Mesendoderm (in vitro differentiated cells): ENCODE data around the gene RNF121.

ENCODE experiments used
- DNase-seq: peaks from one replicate; pipeline ENCODE4 v3.0.0; 2013
- H2AK5ac ChIP-seq: 2 replicates; pipeline ENCODE4 v1.6.1; 2013; ENCODE audit warnings: low read length, inconsistent platforms
- H2BK120ac ChIP-seq: 2 replicates; pipeline ENCODE4 v1.6.1; 2013; ENCODE audit warnings: low read depth, mild to moderate bottlenecking, low read length, moderate library complexity, mixed read lengths
- H2BK15ac ChIP-seq: replicated peaks from 2 replicates; pipeline ENCODE4 v1.6.1; 2013; ENCODE audit warnings: low read depth, mild to moderate bottlenecking, moderate library complexity
- H2BK5ac ChIP-seq: 2 replicates; pipeline ENCODE4 v1.6.1; 2013; ENCODE audit warnings: low read length, inconsistent platforms
- H3K18ac ChIP-seq: 2 replicates; pipeline ENCODE4 v1.6.1; 2013; ENCODE audit warnings: mild to moderate bottlenecking, low read length, mixed read lengths
- H3K23ac ChIP-seq: one replicate; pipeline ENCODE4 v1.6.1; 2013; ENCODE audit warnings: low read length
- H3K27ac ChIP-seq: 2 replicates; pipeline ENCODE4 v1.5.1; 2013; ENCODE audit warnings: low read depth, mild to moderate bottlenecking, inconsistent platforms, low read length, moderate library complexity
- H3K27me3 ChIP-seq: 2 replicates; pipeline ENCODE4 v1.6.1; 2013; ENCODE audit warnings: low read length, control low read depth, mild to moderate bottlenecking, inconsistent platforms; ENCODE audit not compliant: insufficient read depth, poor library complexity
- H3K36me3 ChIP-seq: 2 replicates; pipeline ENCODE4 v1.6.1; 2013; ENCODE audit warnings: low read length, inconsistent platforms; ENCODE audit not compliant: control insufficient read depth, insufficient read depth
- H3K4ac ChIP-seq: one replicate; pipeline ENCODE4 v1.6.1; 2013; ENCODE audit warnings: low read depth, mild to moderate bottlenecking, low read length, moderate library complexity
- H3K4me1 ChIP-seq: 2 replicates; pipeline ENCODE4 v1.6.1; 2013; ENCODE audit warnings: low read depth, low read length, inconsistent platforms; ENCODE audit not compliant: control insufficient read depth
- H3K4me2 ChIP-seq: 2 replicates; pipeline ENCODE4 v1.6.1; 2013; ENCODE audit warnings: low read length
- H3K4me3 ChIP-seq: 2 replicates; pipeline ENCODE4 v1.5.1; 2013; ENCODE audit warnings: mild to moderate bottlenecking, low read length
- H3K56ac ChIP-seq: one replicate; pipeline ENCODE4 v1.6.1; 2013; ENCODE audit warnings: low read length
- H3K79me1 ChIP-seq: 2 replicates; pipeline ENCODE4 v1.6.1; 2013; ENCODE audit warnings: low read length, inconsistent platforms
- H3K79me2 ChIP-seq: 2 replicates; pipeline ENCODE4 v1.6.1; 2013; ENCODE audit warnings: mild to moderate bottlenecking, low read length; ENCODE audit not compliant: control insufficient read depth, insufficient read depth
- H3K9ac ChIP-seq: 2 replicates; pipeline ENCODE4 v1.6.1; 2013; ENCODE audit warnings: low read length, inconsistent platforms
- H4K5ac ChIP-seq: one replicate; pipeline ENCODE4 v1.6.1; 2013; ENCODE audit warnings: low read length
- H4K8ac ChIP-seq: one replicate; pipeline ENCODE4 v1.6.1; 2013; ENCODE audit warnings: low read depth, mild to moderate bottlenecking, control low read depth, low read length, moderate library complexity
- WGBS: extraction: QIAGEN DNeasy Blood & Tissue Kit; methylation state at CpG from one replicate; pipeline ENCODE4 v1.1.7; 2013; ENCODE audit warnings: low lambda C conversion rate, missing lambda C conversion rate; ENCODE audit not compliant: insufficient coverage; ENCODE audit errors: extremely low coverage; 5-methylcytosine and 5-hydroxymethylcytosine counted together

Gene RNF121

GRCh38 chr11:71948314-71949027 lies 19.6 kb downstream of the RNF121 start:
- Histone ChIP-seq H3K56ac (no peak overlapping the region), H3K9ac (no peak overlapping the region), H2BK5ac (no peak overlapping the region), H3K18ac (no peak overlapping the region), H3K27ac (no peak overlapping the region), H3K36me3 (no peaks in the 10 kb centered on the region), H4K8ac (no peak overlapping the region), H2AK5ac (no peak overlapping the region), H4K5ac (no peak overlapping the region), H3K4me3 (no peak overlapping the region), H3K4me1 (no peaks in the 10 kb centered on the region), H2BK120ac (no peak overlapping the region), H2BK15ac (no peak overlapping the region), H3K79me2 (peaks cover 8% of the 10 kb centered on the region), H3K79me1 (peaks cover 13% of the 10 kb centered on the region), H3K27me3 (no peaks in the 10 kb centered on the region), H3K4ac (no peak overlapping the region), H3K4me2 (no peak overlapping the region), H3K23ac (no peak overlapping the region)
- DNase-seq = no peak
- no CpG with 5 or more reads among the region's 7 CpGs for WGBS

- H3K23ac ChIP-seq = no peak overlapping the region
- no peak overlapping the region for H3K18ac ChIP-seq
- no peak overlapping the region for H4K5ac ChIP-seq
- no peak overlapping the region for H3K4ac ChIP-seq
- peaks cover 13% of the 10 kb centered on the region for H3K79me1 ChIP-seq
- H2BK15ac ChIP-seq = no peak overlapping the region
- WGBS = no CpG with 5 or more reads among the region's 6 CpGs
- no peaks in the 10 kb centered on the region for H3K36me3 ChIP-seq
- H2BK120ac ChIP-seq = no peak overlapping the region
- H3K27me3 ChIP-seq = no peaks in the 10 kb centered on the region
- H2BK5ac ChIP-seq = no peak overlapping the region
- H3K4me1 ChIP-seq = no peaks in the 10 kb centered on the region
- peaks cover 6% of the 10 kb centered on the region for H3K79me2 ChIP-seq
- no peak overlapping the region for H4K8ac ChIP-seq
- no peak for DNase-seq
- H3K9ac ChIP-seq = no peak overlapping the region
- H2AK5ac ChIP-seq = no peak overlapping the region
- no peak overlapping the region for H3K4me2 ChIP-seq
- H3K56ac ChIP-seq = no peak overlapping the region
- H3K27ac ChIP-seq = no peak overlapping the region
- no peak overlapping the region for H3K4me3 ChIP-seq
These were observed 20.2 kb downstream of the RNF121 start for GRCh38 chr11:71949034-71949433.

DNA sequence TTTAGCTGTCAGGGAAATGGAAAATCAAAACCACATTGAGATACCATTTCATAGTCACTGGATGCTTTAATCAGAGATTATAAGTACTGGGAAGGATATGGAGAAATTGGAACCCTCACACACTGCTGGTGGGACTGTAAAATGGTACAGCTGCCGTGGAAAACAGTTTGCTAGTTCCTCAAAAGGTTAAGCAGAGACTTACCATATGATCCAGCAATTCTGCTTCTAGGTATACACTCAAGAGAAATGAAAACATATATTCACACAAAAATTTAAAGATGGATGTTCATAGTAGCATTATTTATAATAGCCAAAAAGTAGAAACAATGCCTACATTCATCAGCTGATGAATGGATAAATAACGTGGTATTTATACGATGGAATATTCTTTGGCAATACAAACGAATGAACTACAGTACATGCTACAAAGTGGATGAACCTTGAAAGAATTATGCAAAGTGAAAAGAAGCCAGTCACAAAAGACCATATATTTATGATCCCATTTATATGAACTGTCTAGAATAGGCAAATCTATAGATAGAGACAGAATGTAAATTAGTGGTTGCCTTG lies 23.0 kb downstream of the RNF121 start:
- H2BK15ac ChIP-seq = no peak overlapping the region
- no peak overlapping the region for H2AK5ac ChIP-seq
- no peaks in the 10 kb centered on the region for H3K27me3 ChIP-seq
- no peak overlapping the region for H2BK5ac ChIP-seq
- H3K4ac ChIP-seq = no peak overlapping the region
- H3K79me1 ChIP-seq = peaks cover 20% of the 10 kb centered on the region
- H3K56ac ChIP-seq = no peak overlapping the region
- H3K4me3 ChIP-seq = no peak overlapping the region
- no CpG with 5 or more reads among the region's 4 CpGs for WGBS
- peaks cover 5% of the 10 kb centered on the region for H3K79me2 ChIP-seq
- H2BK120ac ChIP-seq = no peak overlapping the region
- H3K27ac ChIP-seq = no peak overlapping the region
- DNase-seq = no peak
- H3K4me1 ChIP-seq = no peaks in the 10 kb centered on the region
- H3K36me3 ChIP-seq = no peaks in the 10 kb centered on the region
- H4K5ac ChIP-seq = no peak overlapping the region
- no peak overlapping the region for H3K4me2 ChIP-seq
- no peak overlapping the region for H4K8ac ChIP-seq
- H3K9ac ChIP-seq = no peak overlapping the region
- H3K23ac ChIP-seq = no peak overlapping the region
- H3K18ac ChIP-seq = no peak overlapping the region

- H3K4me2 ChIP-seq = no peak overlapping the region
- no CpG with 5 or more reads among the region's 3 CpGs for WGBS
- H2BK5ac ChIP-seq = no peak overlapping the region
- no peak overlapping the region for H3K56ac ChIP-seq
- no peak overlapping the region for H3K23ac ChIP-seq
- no peak overlapping the region for H3K4me3 ChIP-seq
- no peak overlapping the region for H2BK15ac ChIP-seq
- H3K18ac ChIP-seq = no peak overlapping the region
- H3K27me3 ChIP-seq = no peaks in the 10 kb centered on the region
- peaks cover 5% of the 10 kb centered on the region for H3K79me2 ChIP-seq
- no peak overlapping the region for H3K4ac ChIP-seq
- peaks cover 17% of the 10 kb centered on the region for H3K79me1 ChIP-seq
- H2AK5ac ChIP-seq = no peak overlapping the region
- DNase-seq = no peak
- H4K8ac ChIP-seq = no peak overlapping the region
- H3K36me3 ChIP-seq = no peaks in the 10 kb centered on the region
- no peak overlapping the region for H2BK120ac ChIP-seq
- H3K4me1 ChIP-seq = no peaks in the 10 kb centered on the region
- H4K5ac ChIP-seq = no peak overlapping the region
- H3K27ac ChIP-seq = no peak overlapping the region
- no peak overlapping the region for H3K9ac ChIP-seq
These were observed 27.1 kb downstream of the RNF121 start for GRCh38 chr11:71955898-71956456.

DNA sequence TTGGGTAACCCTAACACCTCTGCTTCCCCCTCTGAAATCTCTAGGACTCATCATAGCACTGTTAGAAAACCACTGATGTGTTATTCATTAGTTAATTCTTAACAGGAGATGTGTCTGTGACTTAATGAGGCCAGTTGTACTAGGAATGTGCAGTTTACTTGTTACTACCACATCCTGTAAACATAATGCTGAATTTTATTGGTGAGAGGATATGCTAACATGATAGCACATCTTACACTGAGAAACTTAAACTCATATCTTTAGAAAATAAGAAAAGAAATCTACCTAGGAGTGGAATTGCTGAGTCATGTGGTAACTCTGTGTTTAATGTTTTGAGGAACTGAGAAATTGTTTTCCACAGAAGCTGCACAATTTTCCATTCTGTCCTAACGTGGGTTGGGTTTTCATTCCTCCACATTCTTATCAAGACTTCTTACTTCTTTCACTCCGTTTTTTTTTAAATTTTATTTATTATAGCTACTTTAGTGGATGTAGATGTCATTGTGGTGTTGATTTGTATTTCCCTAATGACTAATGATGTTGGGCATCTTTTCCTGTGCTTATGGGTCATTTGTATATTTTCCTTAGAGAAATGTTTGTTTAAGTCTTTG lies 33.7 kb downstream of the RNF121 start:
- Histone ChIP-seq H3K4me1 (no peaks in the 10 kb centered on the region), H3K23ac (no peak overlapping the region), H2BK15ac (no peak overlapping the region), H2BK120ac (no peak overlapping the region), H2AK5ac (no peak overlapping the region), H4K5ac (no peak overlapping the region), H3K27ac (no peak overlapping the region), H3K18ac (no peak overlapping the region), H3K79me1 (no peaks in the 10 kb centered on the region), H3K4me3 (no peak overlapping the region), H4K8ac (no peak overlapping the region), H3K27me3 (no peaks in the 10 kb centered on the region), H3K4me2 (no peak overlapping the region), H3K9ac (no peak overlapping the region), H3K56ac (no peak overlapping the region), H2BK5ac (no peak overlapping the region), H3K79me2 (no peaks in the 10 kb centered on the region), H3K36me3 (no peaks in the 10 kb centered on the region), H3K4ac (no peak overlapping the region)
- DNase-seq = no peak
- no CpG with 5 or more reads among the region's 2 CpGs for WGBS
